TTC549 (cell line): ENCODE results near the gene SPG7.

ENCODE experiments used
- FAIRE-seq: peaks from 2 replicates; lab custom pipeline; 2012; peaks lifted over from hg19 to GRCh38; lab: Jason Lieb, UNC

The SPG7 gene

GRCh38 chr16:89485701-89486246 is 22.4 kb upstream of the SPG7 start:
- FAIRE-seq: no peak

DNA sequence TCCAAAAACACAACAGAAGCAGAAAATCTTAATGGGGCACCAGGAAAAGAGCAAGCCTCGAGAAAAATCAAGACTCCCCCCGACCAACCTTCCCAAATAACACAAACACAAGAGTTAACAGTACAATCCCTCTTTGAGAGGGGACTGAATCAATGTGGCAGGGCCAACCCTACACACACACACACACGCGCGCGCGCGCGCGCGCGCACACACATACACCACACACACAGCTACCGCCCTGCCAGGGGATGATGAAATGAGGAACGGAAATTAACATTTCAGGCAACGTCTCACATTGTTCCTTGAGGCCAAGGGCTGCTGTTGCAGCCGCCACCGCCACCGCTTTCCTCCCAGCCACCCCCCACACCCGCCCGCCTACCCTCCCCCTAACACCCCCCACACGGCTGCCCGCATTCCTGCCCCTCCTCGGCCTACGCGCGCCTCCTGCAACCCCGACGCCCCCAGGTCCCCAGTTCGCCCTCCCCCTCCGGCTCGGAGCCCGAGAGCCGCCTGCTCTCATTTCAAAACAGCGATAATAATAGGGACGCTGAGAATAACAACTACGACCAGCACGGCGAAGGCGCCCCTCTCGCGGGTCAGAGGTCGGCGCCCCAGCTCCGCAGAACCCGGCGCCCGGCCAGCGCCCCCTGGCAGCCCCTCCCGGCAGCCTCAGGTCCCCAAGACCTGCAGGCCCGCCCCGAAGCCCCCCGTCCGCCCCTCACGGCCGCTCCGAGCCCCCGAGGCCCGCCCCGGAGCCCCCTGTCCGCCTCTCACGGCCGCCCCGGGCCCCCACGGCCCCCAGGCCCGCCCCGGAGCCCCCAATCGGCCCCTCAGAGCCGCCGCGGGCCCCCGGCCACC is 18.9 kb upstream of the SPG7 start:
- FAIRE-seq: no peak

DNA sequence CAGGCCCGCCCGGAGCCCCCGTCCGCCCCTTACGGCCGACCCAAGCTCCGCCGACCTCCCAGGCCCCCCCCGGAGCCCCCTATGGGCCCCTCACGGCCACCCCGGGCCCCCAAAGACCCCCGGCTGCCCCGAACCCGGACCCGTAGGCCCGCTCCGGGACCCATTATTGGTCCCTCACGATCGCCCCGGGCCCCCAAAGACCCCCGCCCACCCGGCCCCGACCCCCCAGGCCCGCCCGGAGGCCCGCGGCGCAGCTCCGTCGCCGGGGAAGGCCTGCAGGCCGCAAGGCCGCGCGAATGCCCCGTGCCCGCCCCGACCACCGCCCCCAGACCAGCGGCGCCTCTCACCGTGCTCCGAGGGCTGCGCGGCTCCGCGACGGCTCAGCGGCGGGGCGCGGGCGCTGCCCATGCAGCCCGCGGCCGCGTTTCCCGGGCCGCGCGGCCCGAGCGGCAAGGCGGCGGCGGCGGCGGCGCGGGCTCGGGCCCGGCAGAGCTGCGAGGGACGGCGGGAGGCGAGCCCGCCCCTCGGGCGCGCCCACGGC is 18.2 kb upstream of the SPG7 start:
- no peak for FAIRE-seq

GRCh38 chr16:89490439-89491237 is 17.6 kb upstream of the SPG7 start, which contains the start of gene ANKRD11:
TSS of gene ANKRD11 (minus strand) at chr16:89490561. CDS start at chr16:89317019, 173,542 bp downstream.
- FAIRE-seq: peak; percentile 82

GRCh38 chr16:89491238-89491869 is 16.8 kb upstream of the SPG7 start:
- FAIRE-seq: no peak

GRCh38 chr16:89491974-89492687 is 16.1 kb upstream of the SPG7 start:
- no peak for FAIRE-seq

DNA sequence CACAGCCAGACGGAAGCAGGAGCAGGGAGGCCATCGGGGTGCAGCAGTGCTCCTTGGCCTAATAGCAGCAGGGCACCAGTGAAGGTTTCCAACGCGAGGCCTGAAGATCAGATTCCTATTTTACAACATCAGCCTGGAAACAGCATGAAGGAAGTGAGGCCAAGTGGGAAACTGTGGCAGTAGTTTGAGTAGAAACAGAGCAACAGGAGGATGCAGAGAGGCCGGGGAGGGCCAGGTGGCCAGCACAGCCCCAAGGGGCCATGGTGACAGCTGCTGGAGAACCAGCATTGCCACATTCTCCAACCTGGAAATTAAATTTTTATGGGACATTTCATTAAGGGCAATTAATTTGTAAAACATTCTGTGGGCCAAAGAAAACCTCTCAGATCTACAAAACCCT is 14.4 kb upstream of the SPG7 start:
- no peak for FAIRE-seq

- FAIRE-seq: no peak
Observed at GRCh38 chr16:89495121-89495520, 13.1 kb upstream of the SPG7 start.

- no peak for FAIRE-seq
Observed at GRCh38 chr16:89498839-89499238, 9.4 kb upstream of the SPG7 start.

- no peak for FAIRE-seq
Observed at GRCh38 chr16:89499767-89500166, 8.4 kb upstream of the SPG7 start.

DNA sequence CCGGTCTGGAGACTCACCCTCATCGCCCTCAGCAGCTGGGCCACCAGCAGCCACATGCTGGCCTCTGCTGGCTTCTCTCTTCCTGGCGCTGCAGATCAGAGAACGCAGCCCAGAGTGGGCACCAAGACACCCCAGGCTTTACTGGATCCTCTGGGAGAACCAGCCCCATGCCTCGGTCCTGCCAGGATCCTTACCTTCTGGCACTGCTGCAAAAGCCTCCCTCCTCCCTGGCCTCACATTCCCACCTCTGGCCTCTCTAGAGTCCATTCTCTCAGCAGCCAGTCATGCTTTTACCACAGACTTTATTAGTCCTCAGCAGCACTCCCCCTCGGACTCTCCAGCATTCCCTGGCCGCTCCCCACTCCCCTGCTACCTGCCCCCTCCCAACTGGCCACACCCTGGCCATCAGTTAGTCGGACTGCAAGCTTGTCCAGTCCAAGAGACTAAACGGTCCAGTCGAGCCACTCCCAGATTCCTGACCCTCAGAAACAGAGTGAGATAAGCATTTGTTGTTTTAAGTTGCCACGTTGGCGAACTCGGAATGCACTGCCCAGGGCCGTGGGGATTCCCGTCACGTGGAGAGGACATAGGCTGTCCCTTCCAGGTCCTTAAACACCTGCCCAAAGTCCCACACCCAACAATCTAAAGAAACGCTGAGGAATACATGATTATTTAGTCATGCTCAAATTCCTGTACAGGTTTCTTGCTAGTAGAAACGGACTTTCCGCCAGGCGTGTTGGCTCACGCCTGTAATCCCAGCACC is 5.9 kb upstream of the SPG7 start:
- FAIRE-seq: no peak

- FAIRE-seq: no peak
Observed at GRCh38 chr16:89504091-89504490, 4.1 kb upstream of the SPG7 start.

DNA sequence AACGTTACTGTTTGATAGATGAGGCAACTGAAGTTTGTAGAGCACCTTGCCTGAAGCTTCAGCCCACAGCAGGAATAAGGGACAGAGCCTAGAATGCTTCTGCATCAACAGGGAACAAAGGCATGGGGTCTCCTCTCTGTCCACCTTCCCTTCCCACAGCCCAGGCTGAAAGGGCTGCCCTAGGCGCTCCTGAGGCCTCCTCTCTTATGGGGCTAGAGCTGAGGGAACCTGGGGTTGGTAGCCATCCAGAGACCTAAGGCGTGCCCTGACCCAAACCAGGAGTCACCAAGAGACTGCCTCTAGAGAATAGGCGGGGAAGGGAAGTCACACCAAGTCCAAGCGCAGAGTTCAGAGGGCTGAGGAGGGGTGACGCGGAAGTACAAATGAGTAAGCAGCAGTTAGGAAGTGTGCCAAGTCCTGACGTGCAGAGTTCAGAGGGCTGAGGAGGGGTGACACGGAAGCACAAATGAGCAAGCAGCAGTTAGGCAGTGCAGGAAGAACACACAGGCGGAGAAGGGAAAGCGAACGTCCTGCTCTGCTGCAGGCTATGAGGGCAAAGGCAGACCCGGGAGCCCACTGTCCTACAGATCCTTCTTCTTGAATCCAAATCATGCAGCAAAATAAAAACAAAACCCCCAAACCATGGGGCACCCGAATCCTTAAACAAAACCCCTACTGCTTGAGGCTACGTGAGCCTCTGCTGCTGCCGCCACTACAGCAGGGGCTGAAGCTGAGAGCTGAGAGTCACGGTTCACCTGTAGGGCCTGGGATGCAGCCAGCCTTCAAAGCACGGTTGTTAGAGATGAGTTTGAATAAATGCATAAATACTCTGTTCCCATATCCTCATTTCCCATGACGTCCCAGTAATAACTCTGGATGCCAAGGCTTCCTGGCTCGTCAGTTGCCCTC is 2.7 kb upstream of the SPG7 start:
- no peak for FAIRE-seq

GRCh38 chr16:89506113-89506504 is 2.1 kb upstream of the SPG7 start:
- no peak for FAIRE-seq

- no peak for FAIRE-seq
Observed at GRCh38 chr16:89506791-89507191, 1.4 kb upstream of the SPG7 start.

DNA sequence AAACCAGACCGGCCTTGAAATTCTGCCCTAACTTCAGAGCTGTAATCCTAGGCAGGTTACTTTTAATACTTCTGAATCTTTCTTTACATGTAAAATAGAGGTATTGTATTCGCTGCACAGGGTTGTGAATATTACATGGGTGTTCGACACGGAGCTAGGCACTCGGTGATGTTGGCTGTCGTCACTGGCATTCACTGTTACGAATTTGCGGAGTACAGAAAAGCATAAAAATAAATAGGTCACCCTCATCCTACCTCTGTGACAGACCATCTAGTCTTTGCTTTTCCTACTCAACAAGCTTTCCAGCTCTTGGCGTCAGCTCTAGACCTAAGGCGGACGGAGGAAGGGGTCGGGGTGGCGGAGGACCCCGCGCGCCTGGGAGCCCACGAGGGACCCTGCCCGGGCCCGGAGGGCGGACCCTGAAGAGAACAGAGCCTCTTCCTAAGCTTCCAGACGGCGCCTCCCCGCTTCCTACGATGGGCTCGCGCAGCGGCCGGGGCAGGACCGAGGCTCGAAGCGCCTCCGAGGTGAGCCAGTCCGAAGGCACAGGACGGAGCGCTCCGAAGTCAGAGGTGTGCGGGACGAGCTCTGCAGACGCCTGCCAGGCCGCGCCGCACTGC is 879 bp upstream of the SPG7 start:
- no peak for FAIRE-seq

- FAIRE-seq: no peak
Observed at GRCh38 chr16:89510526-89510925, 2.3 kb downstream of the SPG7 start.

GRCh38 chr16:89511374-89511773 is 3.2 kb downstream of the SPG7 start:
- FAIRE-seq: no peak

GRCh38 chr16:89512453-89512852 is 4.2 kb downstream of the SPG7 start:
- no peak for FAIRE-seq
